Endothelial cell of umbilical vein (primary cell): ENCODE results near the gene PNPLA1.

Source experiments
- CTCF ChIP-seq, 2 donors: IDR thresholded peaks; 1 replicate in 1 of 2; 2 replicates in 1 of 2; pipeline ENCODE4 v1.5.1; 2011; ENCODE audit warnings: low read length in 2 of 2, mild to moderate bottlenecking in 2 of 2, moderate library complexity in 2 of 2, control low read depth in 1 of 2, inconsistent platforms in 1 of 2, low read depth in 1 of 2; ENCODE audit not compliant: insufficient read depth in 1 of 2; ENCODE audit errors: extremely low read depth in 1 of 2
- EZH2 ChIP-seq: IDR thresholded peaks from 2 replicates; pipeline ENCODE4 v1.6.1; 2012; ENCODE audit warnings: borderline replicate concordance, low read depth, mild to moderate bottlenecking, moderate library complexity, low read length, inconsistent platforms; ENCODE audit not compliant: severe bottlenecking
- GATA2 ChIP-seq: IDR thresholded peaks from 2 replicates; pipeline ENCODE4 v1.7.0; 2011; ENCODE audit warnings: low read depth, mild to moderate bottlenecking, moderate library complexity, mixed read lengths, low read length; ENCODE audit not compliant: insufficient read length, insufficient read depth
- JUN ChIP-seq: IDR thresholded peaks from 2 replicates; pipeline ENCODE4 v1.6.1; 2011; ENCODE audit warnings: borderline replicate concordance, low read depth; ENCODE audit not compliant: insufficient read length, insufficient read depth
- MAX ChIP-seq: IDR thresholded peaks from 2 replicates; pipeline ENCODE4 v1.6.1; 2011; ENCODE audit not compliant: insufficient read depth, insufficient read length
- MYC ChIP-seq: IDR thresholded peaks from one replicate; pipeline ENCODE4 v1.6.1; 2011; ENCODE audit warnings: mild to moderate bottlenecking, low read depth, low read length
- POLR2A ChIP-seq: IDR thresholded peaks from 2 replicates; pipeline ENCODE4 v1.6.1; 2012; ENCODE audit warnings: low read depth, mild to moderate bottlenecking, control low read depth, low read length
- POLR2AphosphoS5 ChIP-seq: IDR thresholded peaks from 2 replicates; pipeline ENCODE4 v1.6.1; 2012; ENCODE audit warnings: low read depth, mild to moderate bottlenecking, control low read depth, low read length, moderate library complexity; ENCODE audit not compliant: insufficient read depth

- TF ChIP-seq CTCF (IDR thresholded peaks at IDR 0.05; ENCODE audit: extremely low read depth in 1 of 2, insufficient read depth in 1 of 2, low read depth in 1 of 2, low read length in 2 of 2) (no peak), POLR2AphosphoS5 (no peak), MAX (no peak), JUN (no peak), EZH2 (no peak), POLR2A (no peak), MYC (no peak), GATA2 (no peak)
Observed at GRCh38 chr6:36326356-36326995, 56.6 kb downstream of the PNPLA1 start.
